Fibroblast of villous mesenchyme (primary cell): ENCODE data around the gene DAGLA. TPM values are rescaled to one million over a fixed set of nuclear protein-coding genes. Genes with fewer than 3 reads are reported as not detected.
A peak's percentile ranks its signal among the peaks of the same experiment; 100 is the strongest.

Source experiments
- DNase-seq: peaks from one replicate; pipeline ENCODE4 v3.0.0-alpha.2; 2010; ENCODE audit warnings: low read depth
- H3K4me3 ChIP-seq: 2 replicates; pipeline ENCODE4 v1.5.1; 2011; ENCODE audit warnings: low read depth, mild to moderate bottlenecking, low read length
- CTCF ChIP-seq: IDR thresholded peaks from 2 replicates; pipeline ENCODE4 v1.5.1; 2012; ENCODE audit warnings: low read depth, mild to moderate bottlenecking, low read length; ENCODE audit not compliant: insufficient read depth
- total RNA-seq: library from RNA; depleted of rRNA; stranded (reverse); fragments of >200 nt; gene quantifications from 2 replicates; pipeline ENCODE4 v1.2.3, GENCODE V29; 2012

Gene DAGLA
- total RNA-seq, 1 donor = 2.2 TPM

GRCh38 chr11:61717286-61718033 lies 37.3 kb downstream of the DAGLA start:
- no peak overlapping the region for H3K4me3 ChIP-seq
- DNase-seq = no peak
- TF ChIP-seq CTCF = no peak

- DNase-seq = no peak
- peak overlapping the region; percentile 60 for H3K4me3 ChIP-seq
- no peak for TF ChIP-seq CTCF
These were observed 37.9 kb downstream of the DAGLA start for GRCh38 chr11:61718046-61718531.

- peak; percentile 69 for DNase-seq
- no peak for TF ChIP-seq CTCF
- peak overlapping the region; percentile 60 for H3K4me3 ChIP-seq
These were observed 38.6 kb downstream of the DAGLA start for GRCh38 chr11:61718621-61719302.

- no peak for TF ChIP-seq CTCF
- H3K4me3 ChIP-seq = no peak overlapping the region
- no peak for DNase-seq
These were observed 39.8 kb downstream of the DAGLA start for GRCh38 chr11:61719978-61720377.

- no peak for TF ChIP-seq CTCF
- no peak overlapping the region for H3K4me3 ChIP-seq
- no peak for DNase-seq
These were observed 40.4 kb downstream of the DAGLA start for GRCh38 chr11:61720597-61720996.

- H3K4me3 ChIP-seq = no peak overlapping the region
- no peak for TF ChIP-seq CTCF
- no peak for DNase-seq
These were observed 44.2 kb downstream of the DAGLA start for GRCh38 chr11:61724437-61724836.
